ENCODE measurements around the gene RSPH9. TPM values are rescaled to one million over a fixed set of nuclear protein-coding genes. Genes with fewer than 3 reads are reported as not detected.

RSPH9 gene
- total and polyA plus RNA-seq, 12 donors = 0.20 to 1.00 (median 0.37) TPM; not detected in 2

DNA sequence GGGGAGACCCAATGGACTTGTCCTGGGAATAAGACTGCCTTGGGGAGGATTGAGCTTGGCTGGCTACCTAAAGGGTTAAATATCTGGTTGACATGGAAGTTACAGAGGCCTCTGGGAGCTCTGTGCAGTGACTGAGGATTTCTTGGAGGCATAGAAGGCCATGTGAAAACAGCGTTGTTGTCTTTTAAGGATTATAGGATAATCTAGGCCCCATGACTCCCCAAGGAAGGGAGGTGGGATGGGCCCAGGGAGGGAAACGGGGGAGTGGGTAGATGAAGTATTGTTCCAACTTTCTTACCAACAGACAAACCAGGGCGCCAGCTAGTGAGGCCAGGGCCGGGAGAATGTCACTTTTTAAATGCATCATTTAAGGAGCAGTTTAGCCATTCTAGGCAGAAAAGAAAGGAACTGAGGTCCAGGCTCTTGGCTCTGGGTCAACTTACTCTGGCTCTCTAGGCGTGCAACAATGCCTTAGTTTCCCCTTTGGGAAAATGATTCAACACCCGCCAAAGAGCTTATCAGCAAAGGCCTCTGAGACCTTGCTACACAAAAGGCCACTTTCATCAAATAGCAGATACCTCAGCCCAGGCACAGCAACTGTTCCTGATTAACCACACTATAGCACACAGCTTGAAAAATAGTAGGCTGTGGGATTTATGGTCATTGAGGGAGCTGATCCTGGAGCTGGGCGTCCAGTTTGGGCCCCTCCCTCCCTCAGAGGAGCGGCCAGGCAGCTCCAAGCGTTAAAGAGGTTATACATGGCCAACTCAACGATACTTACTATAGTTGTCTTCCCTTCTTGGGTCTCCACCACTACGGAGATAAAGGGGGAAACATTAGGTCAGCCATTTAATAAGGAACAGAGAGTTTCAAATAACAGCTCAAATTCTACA is 35.7 kb downstream of the RSPH9 start:
- Histone ChIP-seq H3K27me3 (no peaks in the 10 kb centered on the region), H3K4me3 (no peak overlapping the region), H3K9me3 (replicated peaks in 1 of 3) (no peaks in the 10 kb centered on the region), H3K27ac (no peak overlapping the region), H3K36me3 (replicated peaks in 1 of 2) (peaks cover 0 to 45% of the 10 kb centered on the region in 2 donors), H3K4me1 (replicated peaks in 1 of 2) (no peaks in the 10 kb centered on the region)
- 73 to 84% (median 80%) methylated on average over 10 to 11 of the region's 11 CpGs for WGBS, 4 donors
- intact Hi-C loops (cut with DNase I) = no loop called here
- DNase-seq = no peak
- TF ChIP-seq POLR2A (IDR thresholded peaks at IDR 0.05) (no peak), CTCF (IDR thresholded peaks at IDR 0.05) (no peak)

DNA sequence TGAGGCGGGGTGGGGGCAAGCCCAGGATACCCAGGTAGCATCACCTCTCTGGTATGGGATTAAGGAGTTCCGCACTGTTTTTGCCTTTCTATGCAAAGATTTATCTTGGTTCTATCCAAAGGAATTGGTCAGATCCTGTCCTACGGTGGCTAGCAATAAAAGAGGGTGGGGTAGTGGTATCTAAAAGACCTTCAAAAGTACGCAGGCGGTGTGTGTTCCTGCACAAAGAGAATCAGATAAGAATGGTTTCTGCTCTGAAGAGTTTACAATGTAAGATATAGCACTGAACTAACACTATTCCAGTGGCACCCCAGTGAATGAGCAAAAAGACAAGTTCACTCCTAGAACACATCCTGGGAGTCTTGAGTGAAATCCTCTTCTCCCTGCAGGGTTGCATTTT is 36.5 kb downstream of the RSPH9 start:
- no peak for DNase-seq
- Histone ChIP-seq H3K4me1 (replicated peaks in 1 of 2) (peaks cover 0 to 6% of the 10 kb centered on the region in 2 donors), H3K4me3 (no peak overlapping the region), H3K9me3 (replicated peaks in 1 of 3) (no peaks in the 10 kb centered on the region), H3K36me3 (replicated peaks in 1 of 2) (peaks cover 0 to 38% of the 10 kb centered on the region in 2 donors), H3K27ac (no peak overlapping the region), H3K27me3 (no peaks in the 10 kb centered on the region)
- 74 to 82% (median 78%) methylated on average over 5 of the region's 5 CpGs for WGBS, 4 donors
- TF ChIP-seq POLR2A (IDR thresholded peaks at IDR 0.05) (no peak), CTCF (IDR thresholded peaks at IDR 0.05) (no peak)
- intact Hi-C loops (cut with DNase I) = no loop called here

GRCh38 chr6:43682724-43683429 is 38.0 kb downstream of the RSPH9 start:
- Histone ChIP-seq H3K27ac (no peak overlapping the region), H3K4me1 (replicated peaks in 1 of 2) (peaks cover 7 to 15% of the 10 kb centered on the region in 2 donors), H3K4me3 (no peak overlapping the region), H3K9me3 (replicated peaks in 1 of 3) (no peaks in the 10 kb centered on the region), H3K36me3 (replicated peaks in 1 of 2) (peaks cover 0 to 22% of the 10 kb centered on the region in 2 donors), H3K27me3 (no peaks in the 10 kb centered on the region)
- no peak for TF ChIP-seq POLR2A (IDR thresholded peaks at IDR 0.05)
- no peak for TF ChIP-seq CTCF (IDR thresholded peaks at IDR 0.05)
- no peak for DNase-seq
- WGBS, 4 donors = 63 to 72% (median 65%) methylated on average over 8 of the region's 8 CpGs
- intact Hi-C loops (cut with DNase I) = no loop called here

GRCh38 chr6:43683708-43684455 is 39.0 kb downstream of the RSPH9 start:
- intact Hi-C loops (cut with DNase I) = no loop called here
- peaks cover 7 to 19% of the 10 kb centered on the region in 2 donors for H3K4me1 ChIP-seq (replicated peaks in 1 of 2)
- 81 to 94% (median 89%) methylated on average over 1 of the region's 1 CpG for WGBS, 4 donors
- H3K36me3 ChIP-seq (replicated peaks in 1 of 2) = peaks cover 0 to 14% of the 10 kb centered on the region in 2 donors
- TF ChIP-seq POLR2A (IDR thresholded peaks at IDR 0.05) = no peak
- TF ChIP-seq CTCF (IDR thresholded peaks at IDR 0.05) = no peak
- no peak overlapping the region for H3K27ac ChIP-seq
- H3K4me3 ChIP-seq = no peak overlapping the region
- no peak for DNase-seq
- H3K27me3 ChIP-seq = no peaks in the 10 kb centered on the region
- no peaks in the 10 kb centered on the region for H3K9me3 ChIP-seq (replicated peaks in 1 of 3)
